Liver (tissue), 9 donors: ENCODE data around the gene TTF2. TPM values are rescaled to one million over a fixed set of nuclear protein-coding genes. Genes with fewer than 3 reads are reported as not detected.

Source experiments
- DNase-seq: peaks from one replicate; pipeline ENCODE4 v3.0.0-alpha.2; 2017; ENCODE audit warnings: low spot score
- H3K27ac ChIP-seq, 2 donors: one replicate each; pipeline ENCODE4 v1.7.0; 2013; ENCODE audit warnings: inconsistent platforms in 2 of 2, low read length in 2 of 2, control low read depth in 1 of 2, low read depth in 1 of 2, mild to moderate bottlenecking in 1 of 2
- H3K27me3 ChIP-seq, 4 donors: one replicate each; pipeline versions ENCODE4 v1.6.1 to v1.7.0; 2013; ENCODE audit warnings: low read length in 3 of 4, inconsistent platforms in 1 of 4, mild to moderate bottlenecking in 1 of 4, moderate library complexity in 1 of 4; ENCODE audit not compliant: control insufficient read depth in 4 of 4, insufficient read depth in 4 of 4
- H3K36me3 ChIP-seq, 4 donors: one replicate each; pipeline versions ENCODE4 v1.6.1 to v1.7.0; 2013; ENCODE audit warnings: low read length in 3 of 4, mild to moderate bottlenecking in 3 of 4, low read depth in 1 of 4, moderate library complexity in 1 of 4; ENCODE audit not compliant: control insufficient read depth in 4 of 4, insufficient read depth in 3 of 4
- H3K4me1 ChIP-seq, 4 donors: one replicate each; pipeline versions ENCODE4 v1.6.1 to v1.7.0; 2013; ENCODE audit warnings: low read length in 3 of 4, mild to moderate bottlenecking in 3 of 4, moderate library complexity in 1 of 4; ENCODE audit not compliant: control insufficient read depth in 4 of 4, insufficient read depth in 4 of 4
- H3K4me3 ChIP-seq, 3 donors: one replicate each; pipeline versions ENCODE4 v1.6.1 to v1.7.0; 2013; ENCODE audit warnings: low read length in 3 of 3, control low read depth in 1 of 3, low read depth in 1 of 3, mild to moderate bottlenecking in 1 of 3
- H3K9ac ChIP-seq, 2 donors: one replicate each; pipeline ENCODE4 v1.7.0; 2013; ENCODE audit warnings: low read length in 2 of 2, mild to moderate bottlenecking in 2 of 2, moderate library complexity in 2 of 2, control low read depth in 1 of 2, low read depth in 1 of 2
- H3K9me3 ChIP-seq, 4 donors: one replicate each; pipeline versions ENCODE4 v1.6.1 to v1.7.0; 2013; ENCODE audit warnings: low read length in 3 of 4; ENCODE audit not compliant: control insufficient read depth in 4 of 4
- CTCF ChIP-seq: fragments of 150-350 bp; IDR thresholded peaks from 2 replicates; pipeline ENCODE4 v1.5.1; 2017; ENCODE audit warnings: improper control_type of control experiment, low read depth, low read length; ENCODE audit not compliant: missing input control
- EGR1 ChIP-seq, 2 donors: IDR thresholded peaks; 2 replicates each; pipeline ENCODE4 v1.6.1; 2016 to 2018; ENCODE audit warnings: antibody characterized with exemption in 2 of 2, low read depth in 2 of 2
- FOXA1 ChIP-seq: IDR thresholded peaks from 2 replicates; pipeline ENCODE4 v1.6.1; 2016; ENCODE audit warnings: antibody characterized with exemption
- HNF4A ChIP-seq, 2 donors: conservative IDR thresholded peaks; 2 replicates each; pipeline ENCODE4 v1.6.1; 2016; ENCODE audit warnings: antibody characterized with exemption in 2 of 2, mild to moderate bottlenecking in 2 of 2
- HNF4G ChIP-seq: IDR thresholded peaks from 2 replicates; pipeline ENCODE4 v1.6.1; 2016; ENCODE audit warnings: antibody characterized with exemption
- MAX ChIP-seq: IDR thresholded peaks from 2 replicates; pipeline ENCODE4 v1.6.1; 2016; ENCODE audit warnings: antibody characterized with exemption
- SP1 ChIP-seq: IDR thresholded peaks from 2 replicates; pipeline ENCODE4 v1.6.1; 2018; ENCODE audit warnings: antibody characterized with exemption, mild to moderate bottlenecking
- ZBTB33 ChIP-seq: IDR thresholded peaks from 2 replicates; pipeline ENCODE4 v1.6.1; 2016; ENCODE audit warnings: antibody characterized with exemption
- WGBS: extraction: QIAGEN DNeasy Blood & Tissue Kit; methylation state at CpG from one replicate; pipeline ENCODE4 v1.1.7; 2013; 5-methylcytosine and 5-hydroxymethylcytosine counted together
- polyA plus RNA-seq, 2 donors: library from polyadenylated mRNA; stranded (reverse) in 1 of 2; unstranded in 1 of 2; fragments of 200-250 nt in 1 of 2; fragments of >200 nt in 1 of 2; fragmentation: Nextera tagmentation in 1 of 2; extraction: Ambion mirVana in 1 of 2; gene quantifications; one replicate each; pipeline versions ENCODE4 v1.2.1 to v1.2.3, GENCODE V29; 2013 to 2015
- total RNA-seq, 2 donors: library from RNA; depleted of rRNA; stranded (reverse); fragments of >200 nt; gene quantifications; one replicate each; pipeline ENCODE4 v1.2.3, GENCODE V29; 2014
- donor health status: healthy.
- donor health status: healthy.
- donor health status: healthy.
- donor health status: healthy.
- donor health status: healthy.

The TTF2 gene
- total and polyA plus RNA-seq, 4 donors: 1.3 to 16.9 (median 2.8) TPM

- Histone ChIP-seq H3K36me3 (no peaks in the 10 kb centered on the region), H3K27ac (no peak overlapping the region), H3K9ac (no peak overlapping the region), H3K27me3 (no peaks in the 10 kb centered on the region), H3K4me1 (no peaks in the 10 kb centered on the region), H3K4me3 (no peak overlapping the region), H3K9me3 (no peaks in the 10 kb centered on the region)
- 96% methylated on average over 3 of the region's 3 CpGs for WGBS
- no peak for DNase-seq
- no peak for TF ChIP-seq HNF4G
Measured at GRCh38 chr1:117032266-117032665, 27.9 kb upstream of the TTF2 start.

GRCh38 chr1:117032681-117033539 lies 27.2 kb upstream of the TTF2 start:
- WGBS: 93% methylated on average over 11 of the region's 11 CpGs
- Histone ChIP-seq H3K27ac (no peak overlapping the region), H3K4me1 (no peaks in the 10 kb centered on the region), H3K27me3 (no peaks in the 10 kb centered on the region), H3K9me3 (no peaks in the 10 kb centered on the region), H3K9ac (no peak overlapping the region), H3K4me3 (no peak overlapping the region), H3K36me3 (no peaks in the 10 kb centered on the region)
- no peak for DNase-seq
- TF ChIP-seq FOXA1 (no peak), EGR1 (IDR thresholded peaks at IDR 0.05; ENCODE audit: low read depth in 2 of 2) (no peak), SP1 (no peak), HNF4A (conservative IDR thresholded peaks at IDR 0.05) (no peak), CTCF (no peak), ZBTB33 (no peak), MAX (no peak)

GRCh38 chr1:117033772-117034171 lies 26.4 kb upstream of the TTF2 start:
- WGBS: 85% methylated on average over 7 of the region's 7 CpGs
- Histone ChIP-seq H3K4me3 (no peak overlapping the region), H3K4me1 (no peaks in the 10 kb centered on the region), H3K9ac (no peak overlapping the region), H3K27ac (no peak overlapping the region), H3K27me3 (no peaks in the 10 kb centered on the region), H3K9me3 (no peaks in the 10 kb centered on the region), H3K36me3 (no peaks in the 10 kb centered on the region)
- no peak for TF ChIP-seq FOXA1
- TF ChIP-seq HNF4G: no peak
- DNase-seq: no peak
